Fibroblast of lung (primary cell): Measurements from ENCODE around the gene GNB5. TPM values are rescaled to one million over a fixed set of nuclear protein-coding genes. Genes with fewer than 3 reads are reported as not detected.

ENCODE experiments used
- DNase-seq, 2 donors: peaks; one replicate each; pipeline versions ENCODE4 v3.0.0 to v3.0.0-alpha.2; 2010; ENCODE audit warnings: low read depth in 2 of 2
- H2AFZ ChIP-seq: 2 replicates; pipeline ENCODE4 v1.5.1; 2012; ENCODE audit warnings: low read length, control low read depth, inconsistent platforms
- H3K27ac ChIP-seq: 2 replicates; pipeline ENCODE4 v1.5.1; 2011; ENCODE audit warnings: low read length, control low read depth; ENCODE audit not compliant: insufficient read depth
- H3K27me3 ChIP-seq: 2 replicates; pipeline ENCODE4 v1.5.1; 2011; ENCODE audit warnings: mild to moderate bottlenecking, low read length; ENCODE audit not compliant: control insufficient read depth, insufficient read depth
- H3K36me3 ChIP-seq: 2 replicates; pipeline ENCODE4 v1.5.1; 2011; ENCODE audit warnings: low read length; ENCODE audit not compliant: control insufficient read depth, insufficient read depth
- H3K4me1 ChIP-seq: 2 replicates; pipeline ENCODE4 v1.5.1; 2011; ENCODE audit warnings: low read length; ENCODE audit not compliant: control insufficient read depth, insufficient read depth; ENCODE audit errors: extremely low read depth
- H3K4me2 ChIP-seq: 2 replicates; pipeline ENCODE4 v1.5.1; 2011; ENCODE audit warnings: low read length, control low read depth; ENCODE audit not compliant: insufficient read depth; ENCODE audit errors: extremely low read depth
- H3K4me3 ChIP-seq, 4 experiments: fragments of 200-600 bp in 1 of 4; sonication (generic) in 1 of 4; replicated peaks in 1 of 4; 2 replicates each; pipeline ENCODE4 v1.5.1; 2011 to 2016; ENCODE audit warnings: low read length in 4 of 4, low read depth in 3 of 4, mild to moderate bottlenecking in 3 of 4, control low read depth in 2 of 4, inconsistent platforms in 1 of 4, mixed read lengths in 1 of 4; ENCODE audit not compliant: insufficient read depth in 1 of 4; ENCODE audit errors: control extremely low read depth in 1 of 4
- H3K79me2 ChIP-seq: 2 replicates; pipeline ENCODE4 v1.5.1; 2012; ENCODE audit warnings: mild to moderate bottlenecking, low read length, inconsistent platforms; ENCODE audit not compliant: control insufficient read depth, insufficient read depth
- H3K9ac ChIP-seq: 2 replicates; pipeline ENCODE4 v1.5.1; 2011; ENCODE audit warnings: mild to moderate bottlenecking, low read length, control low read depth; ENCODE audit not compliant: insufficient read depth
- H3K9me3 ChIP-seq: 2 replicates; pipeline ENCODE4 v1.5.1; 2012; ENCODE audit warnings: low read depth, low read length; ENCODE audit not compliant: control insufficient read depth, insufficient read depth
- H4K20me1 ChIP-seq: 2 replicates; pipeline ENCODE4 v1.5.1; 2011; ENCODE audit warnings: low read length; ENCODE audit not compliant: control insufficient read depth, insufficient read depth; ENCODE audit errors: extremely low read depth
- CTCF ChIP-seq, 2 donors: IDR thresholded peaks in 1 of 2; conservative IDR thresholded peaks in 1 of 2; 1 replicate in 1 of 2; 2 replicates in 1 of 2; pipeline ENCODE4 v1.5.1; 2011 to 2012; ENCODE audit warnings: low read length in 2 of 2, control low read depth in 1 of 2, inconsistent platforms in 1 of 2, low read depth in 1 of 2, mild to moderate bottlenecking in 1 of 2
- EZH2 ChIP-seq: IDR thresholded peaks from 2 replicates; pipeline ENCODE4 v1.5.1; 2012; ENCODE audit warnings: low read length, control low read depth, mild to moderate bottlenecking; ENCODE audit errors: missing control alignments
- polyA plus RNA-seq, 2 donors: library from polyadenylated mRNA; depleted of rRNA in 1 of 2; stranded (reverse) in 1 of 2; unstranded in 1 of 2; fragments of >200 nt; gene quantifications; 2 replicates each; pipeline ENCODE4 v1.2.1, GENCODE V29; 2011 to 2012; ENCODE audit warnings: missing spikeins in 1 of 2
- total RNA-seq: library from RNA; depleted of rRNA; stranded (reverse); fragments of >200 nt; gene quantifications from 2 replicates; pipeline ENCODE4 v1.2.1, GENCODE V29; 2014

The GNB5 gene
- total and polyA plus RNA-seq, 2 donors (not counting 1 experiment from before 2014, with no cell fraction given), result 44.0 to 52.2 TPM

- Histone ChIP-seq H4K20me1 (no peaks in the 10 kb centered on the region), H3K4me3 (no peak overlapping the region), H3K9ac (no peak overlapping the region), H3K4me2 (no peak overlapping the region), H3K36me3 (no peaks in the 10 kb centered on the region), H3K27ac (no peak overlapping the region), H3K79me2 (no peaks in the 10 kb centered on the region), H3K4me1 (no peaks in the 10 kb centered on the region), H3K9me3 (no peaks in the 10 kb centered on the region), H3K27me3 (peaks cover 8% of the 10 kb centered on the region), H2AFZ (no peak overlapping the region)
- DNase-seq, result no peak
- no peak for TF ChIP-seq CTCF (conservative IDR thresholded peaks at IDR 0.05 in 1 of 2, IDR thresholded peaks at IDR 0.05 in 1 of 2; ENCODE audit: low read depth in 1 of 2, low read length in 2 of 2)
- TF ChIP-seq EZH2, result no peak
These were observed 26.0 kb upstream of the GNB5 start for GRCh38 chr15:52217186-52217585.

GRCh38 chr15:52214553-52214952 lies 23.4 kb upstream of the GNB5 start:
- Histone ChIP-seq H4K20me1 (no peaks in the 10 kb centered on the region), H3K27me3 (peaks cover 5% of the 10 kb centered on the region), H3K27ac (no peak overlapping the region), H3K79me2 (no peaks in the 10 kb centered on the region), H3K4me1 (no peaks in the 10 kb centered on the region), H3K36me3 (no peaks in the 10 kb centered on the region), H2AFZ (no peak overlapping the region), H3K9ac (no peak overlapping the region), H3K4me3 (no peak overlapping the region), H3K9me3 (no peaks in the 10 kb centered on the region), H3K4me2 (no peak overlapping the region)
- DNase-seq, result no peak
- TF ChIP-seq CTCF (conservative IDR thresholded peaks at IDR 0.05 in 1 of 2, IDR thresholded peaks at IDR 0.05 in 1 of 2; ENCODE audit: low read depth in 1 of 2, low read length in 2 of 2) (no peak), EZH2 (no peak)

- H3K79me2 ChIP-seq, result no peaks in the 10 kb centered on the region
- no peak for DNase-seq
- no peak for TF ChIP-seq EZH2
- no peaks in the 10 kb centered on the region for H3K36me3 ChIP-seq
- H3K4me3 ChIP-seq, result no peak overlapping the region
- no peak overlapping the region for H3K27ac ChIP-seq
- H3K9me3 ChIP-seq, result no peaks in the 10 kb centered on the region
- H2AFZ ChIP-seq, result no peak overlapping the region
- H3K27me3 ChIP-seq, result peaks cover 5% of the 10 kb centered on the region
- H3K9ac ChIP-seq, result no peak overlapping the region
- H4K20me1 ChIP-seq, result no peaks in the 10 kb centered on the region
- H3K4me1 ChIP-seq, result no peaks in the 10 kb centered on the region
- H3K4me2 ChIP-seq, result no peak overlapping the region
These were observed 22.0 kb upstream of the GNB5 start for GRCh38 chr15:52213206-52213605.
